Psoas muscle (tissue), 8 donors: ENCODE results near the gene RETREG1. TPM values are rescaled to one million over a fixed set of nuclear protein-coding genes. Genes with fewer than 3 reads are reported as not detected.

Source experiments
- ATAC-seq, 4 donors: fragments of 200-7000 bp; cut with Tn5 transposase; one replicate each; pipeline ENCODE4 v1.9.1; 2020; ENCODE audit warnings: moderate library complexity in 3 of 4, mild to moderate bottlenecking in 2 of 4
- DNase-seq, 2 donors: peaks; one replicate each; pipeline ENCODE4 v3.0.0-alpha.2; 2020
- H3K27ac ChIP-seq: fragments of 200-600 bp; one replicate; pipeline ENCODE4 v1.8.0; 2022
- H3K27me3 ChIP-seq, 3 donors: fragments of 200-600 bp in 1 of 3; one replicate each; pipeline versions ENCODE4 v1.6.1 to v1.8.0; 2013 to 2022; ENCODE audit warnings: low read length in 2 of 3, mild to moderate bottlenecking in 2 of 3, moderate library complexity in 1 of 3; ENCODE audit not compliant: insufficient read depth in 3 of 3
- H3K36me3 ChIP-seq, 2 donors: fragments of 200-600 bp in 1 of 2; one replicate each; pipeline versions ENCODE4 v1.6.1 to v1.8.0; 2013 to 2022; ENCODE audit warnings: low read depth in 1 of 2, mild to moderate bottlenecking in 1 of 2, moderate library complexity in 1 of 2; ENCODE audit not compliant: insufficient read depth in 1 of 2
- H3K4me1 ChIP-seq: fragments of 200-600 bp; one replicate; pipeline ENCODE4 v1.8.0; 2022
- H3K4me3 ChIP-seq: fragments of 200-600 bp; one replicate; pipeline ENCODE4 v1.8.0; 2022; ENCODE audit warnings: mild to moderate bottlenecking
- H3K9me3 ChIP-seq: fragments of 200-600 bp; one replicate; pipeline ENCODE4 v1.8.0; 2022
- WGBS, 3 donors: extraction: QIAGEN DNeasy Blood & Tissue Kit; methylation state at CpG; one replicate each; pipeline versions ENCODE4 v1.1.6 to v1.1.7; 2013; 5-methylcytosine and 5-hydroxymethylcytosine counted together
- intact Hi-C, 2 donors: fragments of 100-400 bp; cut with DNase I; formaldehyde crosslinking; loops; one replicate each; pipeline versions ENCODE4 v1.11.0 to v1.14.2; 2022
- polyA plus RNA-seq, 3 donors: library from polyadenylated mRNA; stranded (reverse); fragments of 200-250 nt; gene quantifications; one replicate each; pipeline ENCODE4 v1.2.3, GENCODE V29; 2013
- total RNA-seq, 4 donors: library from RNA; stranded (reverse); fragmentation: NEBNext Ultra II Directional in 2 of 4; extraction: Animal tissue kit (Norgen Biotek cat#: 25700) in 2 of 4; gene quantifications; one replicate each; pipeline versions ENCODE4 v1.2.1 to v1.2.4, GENCODE V29; 2021 to 2023
- TF ChIP-seq, protein P1 (sequence below): fragments of 200-600 bp; IDR thresholded peaks from one replicate; pipeline ENCODE4 v1.8.0; 2022; ENCODE audit warnings: antibody characterized with exemption
- donor health status: healthy with polysubstance abuse.
- donor health status: DM: no; HTN: no; CAD: no; lungs with moderate emphysema.
- donor health status: Bipolar disorder and iron deficiency.
- donor health status: healthy.
- donor health status: DM: yes; HTN: yes; CAD: no.
- donor health status: DM: no; HTN: no; CAD: no.
- donor health status: DM: no; HTN: no; CAD: no.
- donor health status: DM: yes; HTN: yes; CAD: no.

Gene RETREG1
- total and polyA plus RNA-seq, 7 donors = 2.1 to 252 (median 191) TPM

DNA sequence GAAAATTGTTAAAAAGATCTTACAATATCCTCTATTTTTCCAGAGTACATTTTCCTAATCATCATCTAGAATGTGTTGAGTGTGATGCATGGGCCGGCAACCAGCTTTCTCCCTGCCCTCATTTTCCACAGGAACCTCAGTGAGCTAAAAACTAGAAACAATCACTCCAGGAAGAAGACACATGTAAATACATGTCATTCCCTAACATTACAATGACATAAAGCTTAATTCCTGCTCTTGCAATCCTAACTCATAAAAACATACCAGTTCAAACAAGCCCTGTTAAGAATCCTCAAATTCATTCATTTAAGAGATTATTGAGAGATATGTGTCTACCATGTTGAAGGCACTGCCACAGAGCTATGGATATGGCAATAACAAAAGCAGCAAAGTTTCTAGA lies 132.7 kb downstream of the RETREG1 start:
- Histone ChIP-seq H3K27me3 (no peaks in the 10 kb centered on the region), H3K4me1 (peaks cover 54% of the 10 kb centered on the region), H3K9me3 (no peaks in the 10 kb centered on the region), H3K4me3 (no peak overlapping the region), H3K36me3 (peaks cover 0 to 47% of the 10 kb centered on the region in 2 donors), H3K27ac (no peak overlapping the region)
- DNase-seq (no peak), ATAC-seq (no peak)
- intact Hi-C loops = loop anchor here in 1 of 2 donors (10.0 kb wide), 1 partner anchor 301 kb away; no protein-coding TSS in a partner anchor
- TF ChIP-seq, protein P1, sequence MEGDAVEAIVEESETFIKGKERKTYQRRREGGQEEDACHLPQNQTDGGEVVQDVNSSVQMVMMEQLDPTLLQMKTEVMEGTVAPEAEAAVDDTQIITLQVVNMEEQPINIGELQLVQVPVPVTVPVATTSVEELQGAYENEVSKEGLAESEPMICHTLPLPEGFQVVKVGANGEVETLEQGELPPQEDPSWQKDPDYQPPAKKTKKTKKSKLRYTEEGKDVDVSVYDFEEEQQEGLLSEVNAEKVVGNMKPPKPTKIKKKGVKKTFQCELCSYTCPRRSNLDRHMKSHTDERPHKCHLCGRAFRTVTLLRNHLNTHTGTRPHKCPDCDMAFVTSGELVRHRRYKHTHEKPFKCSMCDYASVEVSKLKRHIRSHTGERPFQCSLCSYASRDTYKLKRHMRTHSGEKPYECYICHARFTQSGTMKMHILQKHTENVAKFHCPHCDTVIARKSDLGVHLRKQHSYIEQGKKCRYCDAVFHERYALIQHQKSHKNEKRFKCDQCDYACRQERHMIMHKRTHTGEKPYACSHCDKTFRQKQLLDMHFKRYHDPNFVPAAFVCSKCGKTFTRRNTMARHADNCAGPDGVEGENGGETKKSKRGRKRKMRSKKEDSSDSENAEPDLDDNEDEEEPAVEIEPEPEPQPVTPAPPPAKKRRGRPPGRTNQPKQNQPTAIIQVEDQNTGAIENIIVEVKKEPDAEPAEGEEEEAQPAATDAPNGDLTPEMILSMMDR = no peak
- 65 to 70% (median 65%) methylated on average over 1 of the region's 1 CpG for WGBS, 3 donors

DNA sequence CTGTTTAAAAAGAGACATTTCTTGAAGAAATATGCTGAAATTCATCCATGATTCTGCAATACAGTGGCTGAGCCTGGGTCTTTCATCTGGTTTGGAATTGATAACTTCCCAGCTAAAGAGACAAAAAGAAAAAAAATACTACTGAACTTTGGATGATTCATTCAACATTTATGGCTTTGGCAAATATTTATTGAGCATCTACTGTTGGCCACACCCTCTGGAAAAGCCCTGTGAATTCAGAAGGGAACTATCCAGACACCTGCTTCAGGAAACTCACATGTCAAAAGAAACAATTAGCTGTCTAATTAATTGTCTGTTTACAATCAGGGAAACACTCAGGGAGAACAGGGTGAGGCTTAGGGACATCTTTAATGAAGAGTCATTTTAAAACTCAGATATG lies 133.4 kb downstream of the RETREG1 start:
- DNase-seq = no peak
- Histone ChIP-seq H3K27me3 (no peaks in the 10 kb centered on the region), H3K9me3 (no peaks in the 10 kb centered on the region), H3K27ac (peak overlapping the region; percentile 28), H3K36me3 (peaks cover 0 to 54% of the 10 kb centered on the region in 2 donors), H3K4me3 (no peak overlapping the region), H3K4me1 (peaks cover 47% of the 10 kb centered on the region)
- intact Hi-C loops = loop anchor here in 1 of 2 donors (10.0 kb wide), 1 partner anchor 301 kb away; no protein-coding TSS in a partner anchor
- no peak for ATAC-seq
- TF ChIP-seq, protein P1 = no peak

DNA sequence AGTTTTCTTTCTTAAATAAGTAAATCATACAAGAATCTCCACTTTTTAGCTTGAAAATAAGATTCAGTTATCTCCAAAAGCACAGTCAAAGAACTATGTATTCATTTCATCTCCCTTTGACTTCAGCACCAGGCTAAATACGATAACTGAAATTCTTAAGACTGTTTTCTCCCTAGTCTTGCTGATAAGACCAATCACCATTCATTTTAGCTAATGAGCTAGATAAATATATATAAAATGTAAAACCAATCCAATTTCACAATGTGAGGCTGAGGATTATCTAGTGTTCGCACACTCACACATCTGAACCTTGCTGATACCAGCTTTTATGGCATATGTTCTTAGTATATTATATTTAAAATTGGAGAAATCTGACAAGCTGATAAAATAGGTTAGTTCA lies 133.9 kb downstream of the RETREG1 start:
- DNase-seq = no peak
- Histone ChIP-seq H3K36me3 (peaks cover 0 to 58% of the 10 kb centered on the region in 2 donors), H3K27me3 (no peaks in the 10 kb centered on the region), H3K27ac (peak overlapping the region; percentile 8), H3K4me1 (peaks cover 42% of the 10 kb centered on the region), H3K9me3 (no peaks in the 10 kb centered on the region), H3K4me3 (no peak overlapping the region)
- no peak for ATAC-seq
- WGBS, 3 donors = 84 to 89% (median 89%) methylated on average over 2 of the region's 2 CpGs
- TF ChIP-seq, protein P1 = no peak
- intact Hi-C loops = loop anchor here in 1 of 2 donors (10.0 kb wide), 1 partner anchor 302 kb away; no protein-coding TSS in a partner anchor

DNA sequence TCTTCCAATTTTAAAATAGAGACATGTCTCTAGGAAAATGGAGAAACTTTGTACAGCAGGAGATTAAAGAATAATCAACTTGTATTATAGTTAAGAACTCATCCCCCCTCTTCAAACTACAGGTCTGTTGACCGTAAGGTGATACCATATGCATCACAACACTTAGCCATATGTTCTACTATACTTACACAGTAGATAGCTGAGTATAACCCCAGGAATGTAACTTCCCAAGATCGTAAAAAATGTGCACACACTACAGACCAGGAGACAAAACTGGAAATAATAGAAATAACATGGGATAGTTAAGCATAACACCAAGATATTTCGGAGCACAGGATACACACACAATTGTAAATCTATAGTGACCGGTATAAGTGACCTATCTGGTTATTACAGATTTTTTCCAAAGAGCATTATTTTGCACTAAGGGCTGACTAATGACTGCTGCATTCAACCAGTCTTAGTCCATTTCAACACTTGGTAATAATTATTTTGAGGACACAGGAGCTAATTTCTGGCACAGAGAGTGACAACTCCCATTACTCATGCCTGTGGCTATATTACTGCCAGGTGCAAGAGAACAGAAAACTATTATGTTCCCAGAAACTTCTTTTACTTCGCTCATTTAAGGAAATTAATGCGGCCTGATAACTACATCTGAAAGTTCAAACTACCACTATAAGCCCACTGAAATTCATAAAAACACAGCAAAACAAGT lies 135.8 kb downstream of the RETREG1 start:
- Histone ChIP-seq H3K27me3 (no peaks in the 10 kb centered on the region), H3K4me1 (peaks cover 24% of the 10 kb centered on the region), H3K27ac (peak overlapping the region; percentile 53), H3K4me3 (no peak overlapping the region), H3K9me3 (no peaks in the 10 kb centered on the region), H3K36me3 (peaks cover 0 to 73% of the 10 kb centered on the region in 2 donors)
- DNase-seq (no peak), ATAC-seq (peak in 3 of 4 donors; percentile 36 to 63 (median 46))
- TF ChIP-seq, protein P1 = no peak
- intact Hi-C loops = loop anchor here in 1 of 2 donors (10.0 kb wide), 1 partner anchor 304 kb away; no protein-coding TSS in a partner anchor
- WGBS, 3 donors = 60 to 81% (median 80%) methylated on average over 6 of the region's 6 CpGs
